AG04449 (cell line): Measurements from ENCODE around the gene NLRP7.
"Not testable (repeated sequence)": the region's sequence is repeated elsewhere in the genome, so short reads cannot be mapped to it uniquely, and the experiment has no call there.

Experiments used
- CTCF ChIA-PET: fragments of 350-600 bp; formaldehyde crosslinking; extraction: SDS; loops from one replicate; lab custom pipeline; 2021; ENCODE audit warnings: antibody characterized with exemption; lab: Yijun Ruan, JAX
- POLR2A ChIA-PET: fragments of 400-600, 350-600 bp; formaldehyde crosslinking; extraction: SDS; loops from one replicate; lab custom pipeline; 2020; ENCODE audit warnings: antibody characterized with exemption, inconsistent platforms; lab: Yijun Ruan, JAX
- DNase-seq: peaks from one replicate; pipeline ENCODE4 v3.0.0-alpha.2; 2010; ENCODE audit warnings: low read depth, low spot score
- H3K4me3 ChIP-seq: 2 replicates; pipeline ENCODE4 v1.5.1; 2011; ENCODE audit warnings: low read depth, mild to moderate bottlenecking, control low read depth, low read length
- TF ChIP-seq, protein P1 (sequence below): IDR thresholded peaks from one replicate; pipeline ENCODE4 v1.5.1; 2011; ENCODE audit warnings: mild to moderate bottlenecking, moderate library complexity, low read length, control low read depth, inconsistent platforms; ENCODE audit not compliant: insufficient read depth; ENCODE audit errors: missing control alignments

The NLRP7 gene

DNA sequence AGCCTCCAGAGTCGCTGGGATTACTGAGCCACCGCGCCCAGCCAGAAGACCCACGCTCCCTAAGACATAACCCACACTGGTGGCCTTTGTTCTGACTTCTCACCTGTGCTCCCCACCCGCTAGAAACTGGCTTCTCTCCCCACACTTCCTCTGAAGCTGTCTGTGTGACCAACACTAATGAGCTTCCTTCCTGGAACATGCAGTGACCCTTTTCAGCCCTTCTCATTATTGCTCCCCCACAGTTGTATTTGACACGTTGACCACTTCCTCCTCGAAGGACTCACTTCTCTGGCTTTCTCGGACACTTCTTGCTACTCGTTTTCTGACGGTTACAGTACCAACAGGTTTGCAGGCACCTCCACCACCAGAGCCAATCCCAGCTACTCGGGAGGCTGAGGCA, 30.5 kb downstream of the NLRP7 start:
- CTCF ChIA-PET = no interaction called here
- no peak overlapping the region for H3K4me3 ChIP-seq
- POLR2A ChIA-PET = no interaction called here
- no peak for DNase-seq
- TF ChIP-seq, protein P1, sequence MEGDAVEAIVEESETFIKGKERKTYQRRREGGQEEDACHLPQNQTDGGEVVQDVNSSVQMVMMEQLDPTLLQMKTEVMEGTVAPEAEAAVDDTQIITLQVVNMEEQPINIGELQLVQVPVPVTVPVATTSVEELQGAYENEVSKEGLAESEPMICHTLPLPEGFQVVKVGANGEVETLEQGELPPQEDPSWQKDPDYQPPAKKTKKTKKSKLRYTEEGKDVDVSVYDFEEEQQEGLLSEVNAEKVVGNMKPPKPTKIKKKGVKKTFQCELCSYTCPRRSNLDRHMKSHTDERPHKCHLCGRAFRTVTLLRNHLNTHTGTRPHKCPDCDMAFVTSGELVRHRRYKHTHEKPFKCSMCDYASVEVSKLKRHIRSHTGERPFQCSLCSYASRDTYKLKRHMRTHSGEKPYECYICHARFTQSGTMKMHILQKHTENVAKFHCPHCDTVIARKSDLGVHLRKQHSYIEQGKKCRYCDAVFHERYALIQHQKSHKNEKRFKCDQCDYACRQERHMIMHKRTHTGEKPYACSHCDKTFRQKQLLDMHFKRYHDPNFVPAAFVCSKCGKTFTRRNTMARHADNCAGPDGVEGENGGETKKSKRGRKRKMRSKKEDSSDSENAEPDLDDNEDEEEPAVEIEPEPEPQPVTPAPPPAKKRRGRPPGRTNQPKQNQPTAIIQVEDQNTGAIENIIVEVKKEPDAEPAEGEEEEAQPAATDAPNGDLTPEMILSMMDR = no peak

- H3K4me3 ChIP-seq, POLR2A ChIA-PET, DNase-seq, CTCF ChIA-PET: not testable (repeated sequence)
Measured at GRCh38 chr19:54907899-54908298, 39.4 kb downstream of the NLRP7 start.

DNA sequence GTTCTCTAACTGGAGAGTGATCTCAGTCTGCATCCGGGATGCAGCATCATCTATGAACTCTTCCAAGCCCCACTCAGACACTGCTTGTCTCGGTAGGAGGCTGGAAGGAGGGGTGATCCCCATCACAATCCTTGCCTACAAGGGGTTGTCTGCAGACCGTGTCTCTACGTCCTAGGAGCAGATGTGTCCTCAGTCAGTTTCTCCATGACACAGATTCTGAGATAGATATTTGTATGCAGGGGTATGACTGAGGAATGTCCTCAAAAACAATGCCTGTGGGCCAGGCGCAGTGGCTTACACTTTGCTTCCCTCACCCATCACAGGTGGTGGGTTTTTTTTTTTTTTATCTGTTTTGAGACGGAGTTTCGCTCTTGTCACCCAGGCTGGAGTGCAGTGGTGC, 40.5 kb downstream of the NLRP7 start:
- no peak overlapping the region for H3K4me3 ChIP-seq
- CTCF ChIA-PET = no interaction called here
- no peak for DNase-seq
- TF ChIP-seq, protein P1 = no peak
- POLR2A ChIA-PET = no interaction called here

- no peak for DNase-seq
- ChIA-PET CTCF (no interaction called here), POLR2A (no interaction called here)
- H3K4me3 ChIP-seq = no peak within 1 kb of the TSS
- TF ChIP-seq, protein P1 = no peak
Measured at GRCh38 chr19:54905803-54906511, 41.4 kb downstream of the NLRP7 start, which contains the start of gene NCR1. TSS of gene NCR1 (plus strand) at chr19:54906148. CDS start at chr19:54906188, 40 bp downstream.

- TF ChIP-seq, protein P1 = no peak
- H3K4me3 ChIP-seq = no peak overlapping the region
- CTCF ChIA-PET = no interaction called here
- POLR2A ChIA-PET = no interaction called here
- no peak for DNase-seq
Measured at GRCh38 chr19:54905421-54905802, 41.9 kb downstream of the NLRP7 start.

DNA sequence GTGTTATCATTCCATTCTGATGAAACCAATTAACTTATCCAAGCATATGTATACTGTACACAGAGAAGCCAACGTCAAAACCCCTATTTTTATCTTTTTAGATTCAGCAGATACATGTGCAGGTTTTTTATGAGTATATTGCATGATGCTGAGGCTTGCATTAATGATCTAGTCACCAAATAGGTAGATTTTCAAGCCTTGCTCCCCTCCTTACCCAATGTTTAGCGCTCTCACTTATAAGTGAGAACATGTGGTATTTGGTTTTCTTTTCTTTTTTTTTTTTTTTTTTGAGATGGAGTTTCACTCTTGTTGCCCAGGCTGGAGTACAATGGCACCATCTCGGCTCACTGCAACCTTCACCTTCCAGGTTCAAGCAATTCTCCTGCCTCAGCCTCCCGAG, 43.1 kb downstream of the NLRP7 start:
- DNase-seq, CTCF ChIA-PET, POLR2A ChIA-PET, H3K4me3 ChIP-seq: not testable (repeated sequence)

DNA sequence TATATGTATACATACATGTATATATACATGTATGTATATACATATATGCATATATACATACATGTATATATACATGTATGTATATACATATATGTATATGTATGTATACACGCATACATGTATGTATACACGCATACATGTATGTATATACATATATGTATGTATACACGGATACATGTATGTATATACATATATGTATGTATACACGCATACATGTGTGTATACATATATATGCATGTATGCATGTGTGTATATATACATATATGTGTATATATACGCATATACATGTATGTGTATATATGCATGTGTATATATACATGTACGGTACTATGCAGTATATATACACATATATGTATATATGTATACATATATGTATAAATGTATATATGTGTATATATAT, 44.0 kb downstream of the NLRP7 start:
- CTCF ChIA-PET = no interaction called here
- POLR2A ChIA-PET = no interaction called here

More for the DNA sequence above, 44.0 kb downstream of the NLRP7 start:
- TF ChIP-seq, protein P1 = no peak
- no peak for DNase-seq
- no peak overlapping the region for H3K4me3 ChIP-seq
